ENCODE measurements around the gene PAK6. TPM values are rescaled to one million over a fixed set of nuclear protein-coding genes. Genes with fewer than 3 reads are reported as not detected.

Gene PAK6
- polyA plus RNA-seq, 1 experiment, result not detected

- no peak overlapping the region for H3K27ac ChIP-seq (ENCODE audit: low read depth, low read length)
- TF ChIP-seq, protein P1, sequence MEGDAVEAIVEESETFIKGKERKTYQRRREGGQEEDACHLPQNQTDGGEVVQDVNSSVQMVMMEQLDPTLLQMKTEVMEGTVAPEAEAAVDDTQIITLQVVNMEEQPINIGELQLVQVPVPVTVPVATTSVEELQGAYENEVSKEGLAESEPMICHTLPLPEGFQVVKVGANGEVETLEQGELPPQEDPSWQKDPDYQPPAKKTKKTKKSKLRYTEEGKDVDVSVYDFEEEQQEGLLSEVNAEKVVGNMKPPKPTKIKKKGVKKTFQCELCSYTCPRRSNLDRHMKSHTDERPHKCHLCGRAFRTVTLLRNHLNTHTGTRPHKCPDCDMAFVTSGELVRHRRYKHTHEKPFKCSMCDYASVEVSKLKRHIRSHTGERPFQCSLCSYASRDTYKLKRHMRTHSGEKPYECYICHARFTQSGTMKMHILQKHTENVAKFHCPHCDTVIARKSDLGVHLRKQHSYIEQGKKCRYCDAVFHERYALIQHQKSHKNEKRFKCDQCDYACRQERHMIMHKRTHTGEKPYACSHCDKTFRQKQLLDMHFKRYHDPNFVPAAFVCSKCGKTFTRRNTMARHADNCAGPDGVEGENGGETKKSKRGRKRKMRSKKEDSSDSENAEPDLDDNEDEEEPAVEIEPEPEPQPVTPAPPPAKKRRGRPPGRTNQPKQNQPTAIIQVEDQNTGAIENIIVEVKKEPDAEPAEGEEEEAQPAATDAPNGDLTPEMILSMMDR (IDR thresholded peaks at IDR 0.05; ENCODE audit: low read depth, low read length), result no peak
- CTCF ChIA-PET, result interaction anchor here (3.4 kb wide), 1 partner anchor 32 kb away, joined by 14 read pairs; no protein-coding TSS in a partner anchor
- H3K27me3 ChIP-seq (ENCODE audit: control insufficient read depth, insufficient read depth, low read length), result peaks cover 30% of the 10 kb centered on the region
- H3K9me3 ChIP-seq (ENCODE audit: control insufficient read depth, insufficient read depth, low read length), result no peaks in the 10 kb centered on the region
- POLR2A ChIA-PET, result no interaction called here
- no peak for DNase-seq (ENCODE audit: low read depth, low spot score)
- no peak overlapping the region for H3K4me3 ChIP-seq (ENCODE audit: low read depth, low read length)
Measured at GRCh38 chr15:40243126-40243810, 4.4 kb downstream of the PAK6 start.

GRCh38 chr15:40244961-40245523 is 6.2 kb downstream of the PAK6 start:
- Histone ChIP-seq H3K4me3 (ENCODE audit: low read depth, low read length) (no peak overlapping the region), H3K9me3 (ENCODE audit: control insufficient read depth, insufficient read depth, low read length) (no peaks in the 10 kb centered on the region), H3K27ac (ENCODE audit: low read depth, low read length) (no peak overlapping the region), H3K27me3 (ENCODE audit: control insufficient read depth, insufficient read depth, low read length) (peaks cover 29% of the 10 kb centered on the region)
- DNase-seq (ENCODE audit: low read depth, low spot score), result no peak
- CTCF ChIA-PET, result interaction anchor here (0.9 to 3.4 kb wide), 2 partner anchors 28 to 30 kb away, joined by 3 to 14 read pairs; no protein-coding TSS in a partner anchor
- TF ChIP-seq, protein P1 (IDR thresholded peaks at IDR 0.05; ENCODE audit: low read depth, low read length), result no peak
- POLR2A ChIA-PET, result interaction anchor here (0.6 kb wide), 1 partner anchor 138 kb away, joined by 3 read pairs; the partner anchor contains the start of gene KNSTRN

DNA sequence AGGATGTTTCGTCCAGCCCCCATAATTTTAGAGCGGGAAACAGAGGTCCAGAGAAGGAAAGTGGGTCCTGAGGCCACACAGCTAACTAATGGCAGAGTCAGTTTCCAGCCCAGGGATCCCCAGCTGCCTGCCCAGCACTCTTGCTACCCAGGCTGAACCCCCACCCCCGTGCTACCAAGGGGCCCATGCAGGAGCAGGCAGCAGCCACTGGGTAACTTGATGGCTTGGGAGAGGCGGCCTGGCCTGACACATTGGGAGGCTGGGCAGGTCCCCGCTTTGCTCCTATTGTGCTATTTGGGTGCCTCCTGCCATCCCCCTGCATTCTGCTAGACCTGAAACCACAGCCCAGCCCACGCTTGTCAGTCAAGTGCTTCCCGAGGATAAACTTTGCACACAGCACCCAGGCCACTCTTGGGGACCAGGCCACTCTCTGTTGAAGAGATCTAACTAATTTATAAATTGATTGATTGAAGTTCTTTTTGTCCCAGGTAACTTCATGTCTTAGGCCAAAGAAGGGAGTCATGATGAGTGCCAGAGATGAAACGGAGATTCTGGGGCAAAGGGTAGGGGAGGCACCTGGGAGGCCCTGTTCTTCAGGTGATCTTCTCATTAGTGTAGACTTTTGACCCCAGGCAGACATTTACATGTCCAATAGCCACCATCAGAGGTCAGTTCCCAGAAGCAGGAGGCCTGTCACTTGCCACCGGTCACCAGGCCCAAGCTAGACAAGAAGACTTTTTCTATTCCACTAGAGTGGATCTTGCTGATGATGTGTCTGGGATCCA is 7.0 kb downstream of the PAK6 start:
- H3K27me3 ChIP-seq (ENCODE audit: control insufficient read depth, insufficient read depth, low read length), result peaks cover 31% of the 10 kb centered on the region
- no peaks in the 10 kb centered on the region for H3K9me3 ChIP-seq (ENCODE audit: control insufficient read depth, insufficient read depth, low read length)
- no peak for DNase-seq (ENCODE audit: low read depth, low spot score)
- POLR2A ChIA-PET, result interaction anchor here (0.5 kb wide), 1 partner anchor 146 kb away, joined by 8 read pairs; no protein-coding TSS in a partner anchor
- H3K27ac ChIP-seq (ENCODE audit: low read depth, low read length), result no peak overlapping the region
- TF ChIP-seq, protein P1 (IDR thresholded peaks at IDR 0.05; ENCODE audit: low read depth, low read length), result no peak
- CTCF ChIA-PET, result interaction anchor here (0.9 to 3.4 kb wide), 3 partner anchors 28 to 33 kb away, joined by 3 to 14 read pairs (median 3); no protein-coding TSS in a partner anchor
- no peak overlapping the region for H3K4me3 ChIP-seq (ENCODE audit: low read depth, low read length)

DNA sequence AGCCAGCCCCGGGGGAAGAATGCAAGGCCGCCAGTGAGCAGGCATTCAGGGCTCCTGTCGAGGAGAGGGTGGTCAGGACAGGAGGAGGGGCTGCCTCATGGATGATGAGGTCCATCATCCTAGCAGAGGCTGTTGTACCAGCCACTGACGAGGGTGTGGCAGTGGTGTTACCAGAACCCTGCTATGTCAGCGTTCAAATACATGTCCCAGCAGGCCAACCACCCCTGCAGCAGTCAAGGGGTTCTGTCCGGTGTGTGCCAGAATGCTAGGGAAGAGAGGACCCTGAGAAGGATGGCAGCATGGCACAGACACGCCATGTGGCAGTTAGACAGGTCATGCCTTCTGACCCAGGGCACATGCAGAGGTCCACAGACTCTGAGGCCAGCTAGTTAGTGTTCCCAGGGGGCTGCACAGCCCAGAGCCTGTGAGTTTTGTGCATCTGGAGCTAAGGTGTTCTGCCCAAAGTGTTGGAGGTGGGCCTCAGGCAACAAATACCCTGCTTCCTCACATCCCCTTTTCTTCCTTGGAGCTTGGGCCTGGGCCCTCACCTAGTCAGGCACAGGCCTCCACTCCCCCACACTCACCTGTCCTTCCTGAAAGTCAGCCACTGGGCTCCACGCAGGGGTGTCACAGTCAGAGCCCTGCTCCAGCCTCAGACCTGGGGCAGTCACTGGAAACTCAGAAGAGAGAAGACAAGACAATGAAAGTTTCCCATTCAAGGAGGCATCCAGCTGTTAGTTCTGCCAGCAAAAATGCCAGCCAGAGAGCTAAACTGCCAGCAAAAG is 7.8 kb downstream of the PAK6 start:
- Histone ChIP-seq H3K27me3 (ENCODE audit: control insufficient read depth, insufficient read depth, low read length) (peaks cover 39% of the 10 kb centered on the region), H3K4me3 (ENCODE audit: low read depth, low read length) (no peak overlapping the region), H3K27ac (ENCODE audit: low read depth, low read length) (no peak overlapping the region), H3K9me3 (ENCODE audit: control insufficient read depth, insufficient read depth, low read length) (no peaks in the 10 kb centered on the region)
- TF ChIP-seq, protein P1 (IDR thresholded peaks at IDR 0.05; ENCODE audit: low read depth, low read length), result no peak
- POLR2A ChIA-PET, result no interaction called here
- CTCF ChIA-PET, result interaction anchor here (1.1 to 3.4 kb wide), 3 partner anchors 28 to 32 kb away, joined by 3 to 14 read pairs (median 6); no protein-coding TSS in a partner anchor
- no peak for DNase-seq (ENCODE audit: low read depth, low spot score)
